Endodermal cell (in vitro differentiated cells): ENCODE results near the gene DPYSL3. TPM values are rescaled to one million over a fixed set of nuclear protein-coding genes. Genes with fewer than 3 reads are reported as not detected.

ENCODE experiments used
- DNase-seq: peaks from one replicate; pipeline ENCODE4 v3.0.0-alpha.2; 2017
- H3K27ac ChIP-seq: 2 replicates; pipeline ENCODE4 v1.5.1; 2013; ENCODE audit warnings: mild to moderate bottlenecking, low read depth, low read length, moderate library complexity
- H3K27me3 ChIP-seq: 2 replicates; pipeline ENCODE4 v1.6.1; 2013; ENCODE audit warnings: mild to moderate bottlenecking, low read length, moderate library complexity; ENCODE audit not compliant: insufficient read depth, control insufficient read depth, poor library complexity, severe bottlenecking
- H3K36me3 ChIP-seq: 2 replicates; pipeline ENCODE4 v1.7.0; 2013; ENCODE audit warnings: mild to moderate bottlenecking, low read length, moderate library complexity; ENCODE audit not compliant: control insufficient read depth, insufficient read depth
- H3K4me1 ChIP-seq: one replicate; pipeline ENCODE4 v1.7.0; 2013; ENCODE audit warnings: low read length; ENCODE audit not compliant: control insufficient read depth, insufficient read depth
- H3K4me3 ChIP-seq: 2 replicates; pipeline ENCODE4 v1.5.1; 2013; ENCODE audit warnings: mild to moderate bottlenecking, low read length, moderate library complexity
- H3K9ac ChIP-seq: 2 replicates; pipeline ENCODE4 v1.6.1; 2013; ENCODE audit warnings: mild to moderate bottlenecking, low read length, moderate library complexity; ENCODE audit not compliant: poor library complexity, severe bottlenecking; ENCODE audit errors: extremely low read depth
- H3K9me3 ChIP-seq: 2 replicates; pipeline ENCODE4 v1.6.1; 2013; ENCODE audit warnings: mild to moderate bottlenecking, low read length, moderate library complexity; ENCODE audit not compliant: control insufficient read depth
- H3K27ac Mint-ChIP-seq: 2 replicates; pipeline ENCODE4 v1.8.0; 2020; ENCODE audit warnings: mixed read lengths
- H3K27me3 Mint-ChIP-seq: 2 replicates; pipeline ENCODE4 v1.8.0; 2021; ENCODE audit warnings: mild to moderate bottlenecking, mixed read lengths; ENCODE audit not compliant: insufficient read depth
- H3K36me3 Mint-ChIP-seq: 2 replicates; pipeline ENCODE4 v1.8.0; 2020; ENCODE audit warnings: low read depth, mixed read lengths
- H3K4me1 Mint-ChIP-seq: 2 replicates; pipeline ENCODE4 v1.8.0; 2020; ENCODE audit warnings: mixed read lengths
- H3K4me3 Mint-ChIP-seq: 2 replicates; pipeline ENCODE4 v1.8.0; 2020; ENCODE audit warnings: mild to moderate bottlenecking, moderate library complexity, mixed read lengths
- H3K9me3 Mint-ChIP-seq: 2 replicates; pipeline ENCODE4 v1.8.0; 2020; ENCODE audit warnings: mild to moderate bottlenecking, mixed read lengths
- CTCF ChIP-seq: fragments of 200-600 bp; sonication (generic); conservative IDR thresholded peaks from 2 replicates; pipeline ENCODE4 v1.5.0; 2021; ENCODE audit warnings: antibody characterized with exemption, mild to moderate bottlenecking
- WGBS, 2 experiments: methylation state at CpG; one replicate each; pipeline versions ENCODE4 v1.1.5 to v1.1.7; 2013; ENCODE audit warnings: missing lambda C conversion rate in 2 of 2, mixed read lengths in 1 of 2; ENCODE audit not compliant: insufficient coverage in 1 of 2, insufficient read length in 1 of 2; 5-methylcytosine and 5-hydroxymethylcytosine counted together
- total RNA-seq, 2 donors: library from RNA; stranded (reverse); fragmentation: NEBNext Ultra II Directional in 1 of 2; extraction: Animal tissue kit (Norgen Biotek cat#: 25700) in 1 of 2; gene quantifications; 2 replicates in 1 of 2; 3 replicates in 1 of 2; pipeline ENCODE4 v1.2.1, GENCODE V29; 2021

The DPYSL3 gene
- total RNA-seq, 2 donors from 2014 or later = 76.3 to 98.6 TPM

- H3K4me1 Mint-ChIP-seq = peaks cover 36% of the 10 kb centered on the region
- no peak overlapping the region for H3K4me3 Mint-ChIP-seq
- Histone ChIP-seq H3K9ac (no peak overlapping the region), H3K36me3 (no peaks in the 10 kb centered on the region), H3K27me3 (no peaks in the 10 kb centered on the region), H3K27ac (no peak overlapping the region), H3K4me3 (no peak overlapping the region), H3K9me3 (no peaks in the 10 kb centered on the region), H3K4me1 (peaks cover 5% of the 10 kb centered on the region)
- no peaks in the 10 kb centered on the region for H3K36me3 Mint-ChIP-seq
- DNase-seq = no peak
- no peaks in the 10 kb centered on the region for H3K9me3 Mint-ChIP-seq
- no peak for TF ChIP-seq CTCF
- no peaks in the 10 kb centered on the region for H3K27me3 Mint-ChIP-seq
- H3K27ac Mint-ChIP-seq = no peak overlapping the region
- 90 to 96% methylated on average over 1 to 3 of the region's 3 CpGs for WGBS, 2 experiments
Observed at GRCh38 chr5:147481874-147482705, 27.8 kb downstream of the DPYSL3 start.

- 90 to 100% methylated on average over 1 of the region's 1 CpG for WGBS, 2 experiments
- no peaks in the 10 kb centered on the region for H3K36me3 Mint-ChIP-seq
- no peaks in the 10 kb centered on the region for H3K36me3 ChIP-seq
- H3K9ac ChIP-seq = no peak overlapping the region
- no peaks in the 10 kb centered on the region for H3K27me3 ChIP-seq
- no peak overlapping the region for H3K4me3 ChIP-seq
- peaks cover 5% of the 10 kb centered on the region for H3K4me1 ChIP-seq
- no peaks in the 10 kb centered on the region for H3K9me3 ChIP-seq
- peaks cover 29% of the 10 kb centered on the region for H3K4me1 Mint-ChIP-seq
- no peaks in the 10 kb centered on the region for H3K27me3 Mint-ChIP-seq
- DNase-seq = no peak
- TF ChIP-seq CTCF = no peak
- H3K27ac ChIP-seq = no peak overlapping the region
- H3K4me3 Mint-ChIP-seq = no peak overlapping the region
- H3K9me3 Mint-ChIP-seq = no peaks in the 10 kb centered on the region
- H3K27ac Mint-ChIP-seq = no peak overlapping the region
Observed at GRCh38 chr5:147481376-147481775, 28.5 kb downstream of the DPYSL3 start.

GRCh38 chr5:147479949-147480348 is 29.9 kb downstream of the DPYSL3 start:
- H3K27me3 ChIP-seq = no peaks in the 10 kb centered on the region
- no peak overlapping the region for H3K27ac ChIP-seq
- no peak for TF ChIP-seq CTCF
- no peak overlapping the region for H3K9ac ChIP-seq
- no peaks in the 10 kb centered on the region for H3K36me3 Mint-ChIP-seq
- no peaks in the 10 kb centered on the region for H3K9me3 ChIP-seq
- DNase-seq = no peak
- no peaks in the 10 kb centered on the region for H3K36me3 ChIP-seq
- peaks cover 29% of the 10 kb centered on the region for H3K4me1 Mint-ChIP-seq
- no peaks in the 10 kb centered on the region for H3K9me3 Mint-ChIP-seq
- WGBS, 2 experiments = 90 to 98% methylated on average over 5 to 6 of the region's 6 CpGs
- H3K4me1 ChIP-seq = peaks cover 5% of the 10 kb centered on the region
- H3K27me3 Mint-ChIP-seq = no peaks in the 10 kb centered on the region
- H3K4me3 ChIP-seq = no peak overlapping the region
- H3K27ac Mint-ChIP-seq = no peak overlapping the region
- H3K4me3 Mint-ChIP-seq = no peak overlapping the region
